Measurements from ENCODE around the gene C2CD5.

DNA sequence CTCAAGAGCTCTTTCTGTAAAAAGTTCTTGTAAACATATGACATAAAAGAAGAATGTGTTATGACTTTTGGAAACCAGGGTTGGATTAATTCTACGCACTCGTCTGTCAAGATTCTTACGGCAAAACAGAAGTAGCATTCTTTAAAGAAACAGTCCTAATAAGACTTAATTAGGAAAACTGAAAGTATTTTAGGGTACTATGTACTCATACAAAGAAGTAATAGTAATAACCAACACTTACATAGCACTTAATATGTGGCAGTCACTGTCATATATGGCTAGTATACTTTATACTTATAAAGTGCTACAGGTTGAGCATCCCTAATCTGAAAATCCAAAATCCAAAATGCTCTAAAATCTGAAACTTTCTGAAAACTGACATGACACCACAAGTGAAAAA lies 136.9 kb downstream of the C2CD5 start:
- TF ChIP-seq POLR2A (IDR thresholded peaks at IDR 0.05) (no peak), POLR2AphosphoS5 (IDR thresholded peaks at IDR 0.05) (no peak), EP300 (IDR thresholded peaks at IDR 0.05) (no peak)
- TF ChIP-seq, protein P1, sequence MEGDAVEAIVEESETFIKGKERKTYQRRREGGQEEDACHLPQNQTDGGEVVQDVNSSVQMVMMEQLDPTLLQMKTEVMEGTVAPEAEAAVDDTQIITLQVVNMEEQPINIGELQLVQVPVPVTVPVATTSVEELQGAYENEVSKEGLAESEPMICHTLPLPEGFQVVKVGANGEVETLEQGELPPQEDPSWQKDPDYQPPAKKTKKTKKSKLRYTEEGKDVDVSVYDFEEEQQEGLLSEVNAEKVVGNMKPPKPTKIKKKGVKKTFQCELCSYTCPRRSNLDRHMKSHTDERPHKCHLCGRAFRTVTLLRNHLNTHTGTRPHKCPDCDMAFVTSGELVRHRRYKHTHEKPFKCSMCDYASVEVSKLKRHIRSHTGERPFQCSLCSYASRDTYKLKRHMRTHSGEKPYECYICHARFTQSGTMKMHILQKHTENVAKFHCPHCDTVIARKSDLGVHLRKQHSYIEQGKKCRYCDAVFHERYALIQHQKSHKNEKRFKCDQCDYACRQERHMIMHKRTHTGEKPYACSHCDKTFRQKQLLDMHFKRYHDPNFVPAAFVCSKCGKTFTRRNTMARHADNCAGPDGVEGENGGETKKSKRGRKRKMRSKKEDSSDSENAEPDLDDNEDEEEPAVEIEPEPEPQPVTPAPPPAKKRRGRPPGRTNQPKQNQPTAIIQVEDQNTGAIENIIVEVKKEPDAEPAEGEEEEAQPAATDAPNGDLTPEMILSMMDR (IDR thresholded peaks at IDR 0.05) = no peak

All from stomach (tissue), 4 donors.